Measurements from ENCODE around the gene LIX1.

DNA sequence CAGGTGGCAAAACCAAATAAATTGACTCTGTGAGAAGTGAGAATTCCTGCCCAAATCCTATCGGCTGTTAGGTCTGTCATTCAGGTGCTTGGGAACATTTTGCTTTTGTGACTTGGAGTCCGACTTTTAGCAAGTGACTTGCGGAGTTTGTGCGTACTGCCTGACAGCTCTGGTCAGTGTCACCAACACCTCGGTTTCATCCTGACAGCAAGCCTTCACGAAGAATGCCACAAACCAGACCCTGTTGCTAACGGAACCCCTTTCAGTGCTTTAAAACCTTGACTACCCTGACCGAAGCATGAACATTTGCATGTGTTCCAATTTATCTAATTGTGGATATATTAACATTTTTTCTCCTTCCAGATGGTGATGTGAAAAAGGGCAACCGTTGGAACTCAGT, 26.5 kb downstream of the LIX1 start:
- TF ChIP-seq POLR2A (IDR thresholded peaks at IDR 0.05), result no peak
- TF ChIP-seq, protein P1, sequence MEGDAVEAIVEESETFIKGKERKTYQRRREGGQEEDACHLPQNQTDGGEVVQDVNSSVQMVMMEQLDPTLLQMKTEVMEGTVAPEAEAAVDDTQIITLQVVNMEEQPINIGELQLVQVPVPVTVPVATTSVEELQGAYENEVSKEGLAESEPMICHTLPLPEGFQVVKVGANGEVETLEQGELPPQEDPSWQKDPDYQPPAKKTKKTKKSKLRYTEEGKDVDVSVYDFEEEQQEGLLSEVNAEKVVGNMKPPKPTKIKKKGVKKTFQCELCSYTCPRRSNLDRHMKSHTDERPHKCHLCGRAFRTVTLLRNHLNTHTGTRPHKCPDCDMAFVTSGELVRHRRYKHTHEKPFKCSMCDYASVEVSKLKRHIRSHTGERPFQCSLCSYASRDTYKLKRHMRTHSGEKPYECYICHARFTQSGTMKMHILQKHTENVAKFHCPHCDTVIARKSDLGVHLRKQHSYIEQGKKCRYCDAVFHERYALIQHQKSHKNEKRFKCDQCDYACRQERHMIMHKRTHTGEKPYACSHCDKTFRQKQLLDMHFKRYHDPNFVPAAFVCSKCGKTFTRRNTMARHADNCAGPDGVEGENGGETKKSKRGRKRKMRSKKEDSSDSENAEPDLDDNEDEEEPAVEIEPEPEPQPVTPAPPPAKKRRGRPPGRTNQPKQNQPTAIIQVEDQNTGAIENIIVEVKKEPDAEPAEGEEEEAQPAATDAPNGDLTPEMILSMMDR (IDR thresholded peaks at IDR 0.05), result no peak

Measured in vagina (tissue), 2 donors.